H9 (cell line): Measurements from ENCODE around the gene GMCL1. TPM values are rescaled to one million over a fixed set of nuclear protein-coding genes. Genes with fewer than 3 reads are reported as not detected.

Source experiments
- DNase-seq: peaks from one replicate; pipeline ENCODE4 v3.0.0-alpha.2; 2017
- H2AFZ ChIP-seq: one replicate; pipeline ENCODE4 v1.6.1; 2013; ENCODE audit warnings: mild to moderate bottlenecking, low read length, control low read depth, moderate library complexity
- H2AK5ac ChIP-seq: 2 replicates; pipeline ENCODE4 v1.6.1; 2013; ENCODE audit warnings: low read length, control low read depth, mixed read lengths; ENCODE audit not compliant: insufficient read length
- H2BK120ac ChIP-seq: one replicate; pipeline ENCODE4 v1.6.1; 2013; ENCODE audit warnings: low read depth, mild to moderate bottlenecking, low read length, control low read depth, inconsistent platforms; ENCODE audit not compliant: poor library complexity, severe bottlenecking
- H2BK12ac ChIP-seq: 2 replicates; pipeline ENCODE4 v1.6.1; 2013; ENCODE audit warnings: low read length, control low read depth, mixed read lengths, low read depth; ENCODE audit not compliant: insufficient read length
- H2BK15ac ChIP-seq: 2 replicates; pipeline ENCODE4 v1.6.1; 2013; ENCODE audit warnings: low read depth, low read length, control low read depth
- H2BK20ac ChIP-seq: one replicate; pipeline ENCODE4 v1.6.1; 2013; ENCODE audit warnings: low read depth, mild to moderate bottlenecking, low read length, control low read depth, inconsistent platforms; ENCODE audit not compliant: poor library complexity, severe bottlenecking
- H2BK5ac ChIP-seq: 2 replicates; pipeline ENCODE4 v1.6.1; 2013; ENCODE audit warnings: low read length, control low read depth, mixed read lengths; ENCODE audit not compliant: insufficient read length
- H3K14ac ChIP-seq: 2 replicates; pipeline ENCODE4 v1.6.1; 2013; ENCODE audit warnings: low read length, control low read depth; ENCODE audit not compliant: insufficient read depth
- H3K18ac ChIP-seq: 2 replicates; pipeline ENCODE4 v1.6.1; 2013; ENCODE audit warnings: low read depth, mild to moderate bottlenecking, mixed read lengths, low read length, control low read depth; ENCODE audit not compliant: insufficient read length
- H3K23ac ChIP-seq: 2 replicates; pipeline ENCODE4 v1.6.1; 2013; ENCODE audit warnings: low read length, control low read depth, mixed read lengths, low read depth; ENCODE audit not compliant: insufficient read length
- H3K23me2 ChIP-seq: 2 replicates; pipeline ENCODE4 v1.6.1; 2013; ENCODE audit warnings: low read depth, mild to moderate bottlenecking, mixed read lengths, low read length, control low read depth; ENCODE audit not compliant: insufficient read length, poor library complexity, severe bottlenecking
- H3K27ac ChIP-seq: 2 replicates; pipeline ENCODE4 v1.5.1; 2013; ENCODE audit warnings: low read length, control low read depth, mixed read lengths, low read depth; ENCODE audit not compliant: insufficient read length
- H3K27me3 ChIP-seq: 2 replicates; pipeline ENCODE4 v1.6.1; 2013; ENCODE audit warnings: low read length, control low read depth, inconsistent platforms; ENCODE audit not compliant: insufficient read depth
- H3K4ac ChIP-seq: 2 replicates; pipeline ENCODE4 v1.6.1; 2013; ENCODE audit warnings: low read depth, mild to moderate bottlenecking, control low read depth, inconsistent platforms, low read length, moderate library complexity
- H3K4me1 ChIP-seq: 2 replicates; pipeline ENCODE4 v1.6.1; 2013; ENCODE audit warnings: low read length, control low read depth, inconsistent platforms; ENCODE audit not compliant: insufficient read depth
- H3K4me2 ChIP-seq: 2 replicates; pipeline ENCODE4 v1.6.1; 2013; ENCODE audit warnings: low read length, control low read depth, mixed read lengths; ENCODE audit not compliant: insufficient read length, insufficient read depth
- H3K56ac ChIP-seq: 2 replicates; pipeline ENCODE4 v1.6.1; 2013; ENCODE audit warnings: low read depth, mild to moderate bottlenecking, mixed read lengths, low read length, control low read depth; ENCODE audit not compliant: insufficient read length
- H3K79me1 ChIP-seq: 2 replicates; pipeline ENCODE4 v1.6.1; 2013; ENCODE audit warnings: low read depth, mild to moderate bottlenecking, moderate library complexity, low read length, control low read depth, inconsistent platforms; ENCODE audit not compliant: insufficient read depth, poor library complexity, severe bottlenecking
- H3K79me2 ChIP-seq: 2 replicates; pipeline ENCODE4 v1.6.1; 2013; ENCODE audit warnings: low read length, control low read depth, inconsistent platforms; ENCODE audit not compliant: insufficient read depth
- H3K9ac ChIP-seq: 2 replicates; pipeline ENCODE4 v1.6.1; 2013; ENCODE audit warnings: low read length, control low read depth, mixed read lengths; ENCODE audit not compliant: insufficient read length; ENCODE audit errors: extremely low read depth
- H3K9me3 ChIP-seq: one replicate; pipeline ENCODE4 v1.6.1; 2013; ENCODE audit warnings: low read depth, low read length, inconsistent platforms; ENCODE audit not compliant: control insufficient read depth
- H3T11ph ChIP-seq: one replicate; pipeline ENCODE4 v1.6.1; 2013; ENCODE audit warnings: mild to moderate bottlenecking, low read length, control low read depth, inconsistent platforms
- H4K20me1 ChIP-seq: one replicate; pipeline ENCODE4 v1.6.1; 2013; ENCODE audit not compliant: control insufficient read depth, insufficient read length, insufficient read depth
- H4K5ac ChIP-seq: 2 replicates; pipeline ENCODE4 v1.6.1; 2013; ENCODE audit warnings: low read depth, mild to moderate bottlenecking, mixed read lengths, low read length, control low read depth; ENCODE audit not compliant: insufficient read length
- H4K8ac ChIP-seq: replicated peaks from 2 replicates; pipeline ENCODE4 v1.6.1; 2013; ENCODE audit warnings: low read length, control low read depth, mixed read lengths, low read depth; ENCODE audit not compliant: insufficient read length
- H4K91ac ChIP-seq: 2 replicates; pipeline ENCODE4 v1.6.1; 2013; ENCODE audit warnings: low read depth, mild to moderate bottlenecking, moderate library complexity, mixed read lengths, low read length, control low read depth; ENCODE audit not compliant: insufficient read length
- H3K27ac Mint-ChIP-seq, 3 experiments: 2 replicates in 2 of 3; 3 replicates in 1 of 3; pipeline ENCODE4 v1.8.0; 2020 to 2021; ENCODE audit warnings: mixed read lengths in 3 of 3, mild to moderate bottlenecking in 1 of 3, moderate library complexity in 1 of 3
- H3K27me3 Mint-ChIP-seq: 2 replicates; pipeline ENCODE4 v1.8.0; 2021; ENCODE audit warnings: low read depth, mild to moderate bottlenecking, moderate library complexity, mixed read lengths
- H3K36me3 Mint-ChIP-seq, 3 experiments: 2 replicates in 2 of 3; 3 replicates in 1 of 3; pipeline ENCODE4 v1.8.0; 2020 to 2021; ENCODE audit warnings: low read depth in 3 of 3, mixed read lengths in 3 of 3; ENCODE audit not compliant: insufficient read depth in 1 of 3
- H3K4me1 Mint-ChIP-seq, 2 experiments: 2 replicates each; pipeline ENCODE4 v1.8.0; 2020; ENCODE audit warnings: mixed read lengths in 2 of 2
- H3K4me3 Mint-ChIP-seq, 2 experiments: 2 replicates in 1 of 2; 3 replicates in 1 of 2; pipeline ENCODE4 v1.8.0; 2020 to 2021; ENCODE audit warnings: mild to moderate bottlenecking in 2 of 2, mixed read lengths in 2 of 2, moderate library complexity in 1 of 2
- H3K9me3 Mint-ChIP-seq, 2 experiments: 2 replicates in 1 of 2; 3 replicates in 1 of 2; pipeline ENCODE4 v1.8.0; 2020; ENCODE audit warnings: mild to moderate bottlenecking in 2 of 2, mixed read lengths in 2 of 2, moderate library complexity in 1 of 2
- WGBS: extraction: QIAGEN DNeasy Blood & Tissue Kit; methylation state at CpG from one replicate; pipeline ENCODE4 v1.1.7; 2013; ENCODE audit warnings: missing lambda C conversion rate, low lambda C conversion rate, mixed read lengths; ENCODE audit not compliant: insufficient read length; ENCODE audit errors: extremely low coverage; 5-methylcytosine and 5-hydroxymethylcytosine counted together
- total RNA-seq: library from RNA; stranded (reverse); gene quantifications from 2 replicates; pipeline ENCODE4 v1.2.1, GENCODE V29; 2021
- TF ChIP-seq, protein P1 (sequence below): fragments of 200-600 bp; sonication (generic); conservative IDR thresholded peaks from 3 replicates; pipeline ENCODE4 v1.8.0; 2021; ENCODE audit warnings: antibody characterized with exemption, mild to moderate bottlenecking

GMCL1 gene
- total RNA-seq, 1 experiment from 2014 or later = 18.6 TPM

DNA sequence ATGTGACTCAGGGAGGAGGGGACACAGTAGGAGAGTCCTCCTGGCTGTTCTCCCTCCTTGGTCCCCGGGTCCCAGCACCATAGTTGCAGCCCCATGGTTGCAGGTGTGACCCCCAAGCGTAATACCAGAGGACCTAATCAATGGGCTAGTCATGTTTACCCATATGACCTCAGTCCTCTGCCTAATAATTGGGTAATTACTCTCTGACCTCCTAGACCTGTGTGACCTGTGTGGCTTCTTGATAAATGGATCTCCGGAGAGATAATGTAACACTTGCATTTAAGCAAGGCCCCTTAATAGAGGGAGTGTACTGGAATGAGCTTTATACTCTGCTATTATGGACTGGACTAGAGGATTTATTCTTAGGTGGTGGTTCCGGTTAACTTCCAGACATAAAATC, 32.2 kb upstream of the GMCL1 start:
- H3K27ac Mint-ChIP-seq = no peak overlapping the region
- Histone ChIP-seq H3K56ac (no peak overlapping the region), H3K27me3 (no peaks in the 10 kb centered on the region; the same call in 1 of the 2 replicates), H3K9ac (no peak overlapping the region), H3K79me2 (no peaks in the 10 kb centered on the region), H3K27ac (no peak overlapping the region), H4K91ac (no peak overlapping the region), H2BK15ac (no peak overlapping the region), H4K20me1 (no peaks in the 10 kb centered on the region), H2BK20ac (no peak overlapping the region), H4K8ac (no peak overlapping the region), H3K79me1 (no peaks in the 10 kb centered on the region), H3T11ph (no peak overlapping the region), H3K23me2 (no peaks in the 10 kb centered on the region), H3K4me2 (no peak overlapping the region), H2BK120ac (no peak overlapping the region), H3K18ac (no peak overlapping the region), H2BK12ac (no peak overlapping the region), H2AK5ac (no peak overlapping the region), H4K5ac (no peak overlapping the region), H3K23ac (no peak overlapping the region), H3K4me1 (peaks cover 3% of the 10 kb centered on the region; the same call in 1 of the 2 replicates), H2AFZ (no peak overlapping the region), H3K9me3 (no peaks in the 10 kb centered on the region), H3K14ac (no peak overlapping the region), H2BK5ac (no peak overlapping the region), H3K4ac (no peak overlapping the region)
- no peaks in the 10 kb centered on the region for H3K27me3 Mint-ChIP-seq
- H3K36me3 Mint-ChIP-seq = no peaks in the 10 kb centered on the region
- H3K4me1 Mint-ChIP-seq = peaks cover 26 to 41% of the 10 kb centered on the region in 2 experiments
- no peak overlapping the region for H3K4me3 Mint-ChIP-seq
- no CpG with 5 or more reads among the region's 4 CpGs for WGBS
- DNase-seq = no peak
- TF ChIP-seq, protein P1, sequence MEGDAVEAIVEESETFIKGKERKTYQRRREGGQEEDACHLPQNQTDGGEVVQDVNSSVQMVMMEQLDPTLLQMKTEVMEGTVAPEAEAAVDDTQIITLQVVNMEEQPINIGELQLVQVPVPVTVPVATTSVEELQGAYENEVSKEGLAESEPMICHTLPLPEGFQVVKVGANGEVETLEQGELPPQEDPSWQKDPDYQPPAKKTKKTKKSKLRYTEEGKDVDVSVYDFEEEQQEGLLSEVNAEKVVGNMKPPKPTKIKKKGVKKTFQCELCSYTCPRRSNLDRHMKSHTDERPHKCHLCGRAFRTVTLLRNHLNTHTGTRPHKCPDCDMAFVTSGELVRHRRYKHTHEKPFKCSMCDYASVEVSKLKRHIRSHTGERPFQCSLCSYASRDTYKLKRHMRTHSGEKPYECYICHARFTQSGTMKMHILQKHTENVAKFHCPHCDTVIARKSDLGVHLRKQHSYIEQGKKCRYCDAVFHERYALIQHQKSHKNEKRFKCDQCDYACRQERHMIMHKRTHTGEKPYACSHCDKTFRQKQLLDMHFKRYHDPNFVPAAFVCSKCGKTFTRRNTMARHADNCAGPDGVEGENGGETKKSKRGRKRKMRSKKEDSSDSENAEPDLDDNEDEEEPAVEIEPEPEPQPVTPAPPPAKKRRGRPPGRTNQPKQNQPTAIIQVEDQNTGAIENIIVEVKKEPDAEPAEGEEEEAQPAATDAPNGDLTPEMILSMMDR = no peak
- no peaks in the 10 kb centered on the region for H3K9me3 Mint-ChIP-seq
